ENCODE results near the gene AKT3. TPM values are rescaled to one million over a fixed set of nuclear protein-coding genes. Genes with fewer than 3 reads are reported as not detected.

The AKT3 gene
- total and polyA plus RNA-seq, 2 donors (not counting 1 experiment from before 2014, with no cell fraction given) = 37.8 to 42.0 TPM

GRCh38 chr1:243503155-243503554, 346.9 kb downstream of the AKT3 start:
- Histone ChIP-seq H3K9me3 (ENCODE audit: control insufficient read depth, insufficient read depth, low read depth, low read length) (no peaks in the 10 kb centered on the region), H3K36me3 (ENCODE audit: control insufficient read depth, insufficient read depth, low read length) (peaks cover under 1% of the 10 kb centered on the region), H3K9ac (ENCODE audit: insufficient read depth, low read length) (no peak overlapping the region), H3K4me1 (ENCODE audit: control insufficient read depth, extremely low read depth, insufficient read depth, low read length) (no peaks in the 10 kb centered on the region), H3K4me3 (replicated peaks in 1 of 4; ENCODE audit: control extremely low read depth in 1 of 4, insufficient read depth in 1 of 4, low read depth in 3 of 4, low read length in 4 of 4) (no peak overlapping the region), H2AFZ (ENCODE audit: low read length) (no peak overlapping the region), H3K27ac (ENCODE audit: insufficient read depth, low read length) (no peak overlapping the region), H3K4me2 (ENCODE audit: extremely low read depth, insufficient read depth, low read length) (no peak overlapping the region), H4K20me1 (ENCODE audit: control insufficient read depth, extremely low read depth, insufficient read depth, low read length) (no peaks in the 10 kb centered on the region), H3K79me2 (ENCODE audit: control insufficient read depth, insufficient read depth, low read length) (no peaks in the 10 kb centered on the region), H3K27me3 (ENCODE audit: control insufficient read depth, insufficient read depth, low read length) (no peaks in the 10 kb centered on the region)
- peak in 1 of 2 donors; percentile 44 for DNase-seq (ENCODE audit: low read depth in 2 of 2)
- TF ChIP-seq CTCF (conservative IDR thresholded peaks at IDR 0.05 in 1 of 2, IDR thresholded peaks at IDR 0.05 in 1 of 2; ENCODE audit: low read depth in 1 of 2, low read length in 2 of 2) (no peak), EZH2 (IDR thresholded peaks at IDR 0.05; ENCODE audit: low read length, missing control alignments) (no peak)

GRCh38 chr1:243501002-243501401, 349.0 kb downstream of the AKT3 start:
- H4K20me1 ChIP-seq (ENCODE audit: control insufficient read depth, extremely low read depth, insufficient read depth, low read length) = no peaks in the 10 kb centered on the region
- H3K4me1 ChIP-seq (ENCODE audit: control insufficient read depth, extremely low read depth, insufficient read depth, low read length) = peaks cover 2% of the 10 kb centered on the region
- DNase-seq (ENCODE audit: low read depth in 2 of 2) = peak; percentile 61 to 92
- H3K4me3 ChIP-seq (replicated peaks in 1 of 4; ENCODE audit: control extremely low read depth in 1 of 4, insufficient read depth in 1 of 4, low read depth in 3 of 4, low read length in 4 of 4) = no peak overlapping the region
- no peaks in the 10 kb centered on the region for H3K9me3 ChIP-seq (ENCODE audit: control insufficient read depth, insufficient read depth, low read depth, low read length)
- no peak for TF ChIP-seq CTCF (conservative IDR thresholded peaks at IDR 0.05 in 1 of 2, IDR thresholded peaks at IDR 0.05 in 1 of 2; ENCODE audit: low read depth in 1 of 2, low read length in 2 of 2)
- no peak for TF ChIP-seq EZH2 (IDR thresholded peaks at IDR 0.05; ENCODE audit: low read length, missing control alignments)
- H3K27ac ChIP-seq (ENCODE audit: insufficient read depth, low read length) = no peak overlapping the region
- peaks cover 4% of the 10 kb centered on the region for H3K36me3 ChIP-seq (ENCODE audit: control insufficient read depth, insufficient read depth, low read length)
- H3K9ac ChIP-seq (ENCODE audit: insufficient read depth, low read length) = no peak overlapping the region
- H3K4me2 ChIP-seq (ENCODE audit: extremely low read depth, insufficient read depth, low read length) = no peak overlapping the region
- H2AFZ ChIP-seq (ENCODE audit: low read length) = no peak overlapping the region
- no peaks in the 10 kb centered on the region for H3K79me2 ChIP-seq (ENCODE audit: control insufficient read depth, insufficient read depth, low read length)
- H3K27me3 ChIP-seq (ENCODE audit: control insufficient read depth, insufficient read depth, low read length) = no peaks in the 10 kb centered on the region

GRCh38 chr1:243500512-243500911, 349.5 kb downstream of the AKT3 start:
- Histone ChIP-seq H3K79me2 (ENCODE audit: control insufficient read depth, insufficient read depth, low read length) (no peaks in the 10 kb centered on the region), H3K27me3 (ENCODE audit: control insufficient read depth, insufficient read depth, low read length) (no peaks in the 10 kb centered on the region), H3K4me2 (ENCODE audit: extremely low read depth, insufficient read depth, low read length) (no peak overlapping the region), H2AFZ (ENCODE audit: low read length) (no peak overlapping the region), H4K20me1 (ENCODE audit: control insufficient read depth, extremely low read depth, insufficient read depth, low read length) (no peaks in the 10 kb centered on the region), H3K27ac (ENCODE audit: insufficient read depth, low read length) (no peak overlapping the region), H3K9ac (ENCODE audit: insufficient read depth, low read length) (no peak overlapping the region), H3K9me3 (ENCODE audit: control insufficient read depth, insufficient read depth, low read depth, low read length) (no peaks in the 10 kb centered on the region), H3K4me1 (ENCODE audit: control insufficient read depth, extremely low read depth, insufficient read depth, low read length) (peaks cover 4% of the 10 kb centered on the region), H3K36me3 (ENCODE audit: control insufficient read depth, insufficient read depth, low read length) (peaks cover 5% of the 10 kb centered on the region), H3K4me3 (replicated peaks in 1 of 4; ENCODE audit: control extremely low read depth in 1 of 4, insufficient read depth in 1 of 4, low read depth in 3 of 4, low read length in 4 of 4) (no peak overlapping the region)
- no peak for DNase-seq (ENCODE audit: low read depth in 2 of 2)
- TF ChIP-seq EZH2 (IDR thresholded peaks at IDR 0.05; ENCODE audit: low read length, missing control alignments) (no peak), CTCF (conservative IDR thresholded peaks at IDR 0.05 in 1 of 2, IDR thresholded peaks at IDR 0.05 in 1 of 2; ENCODE audit: low read depth in 1 of 2, low read length in 2 of 2) (no peak)

Measured in fibroblast of lung (primary cell).